Measurements from ENCODE around the gene AFF1.
A peak's percentile ranks its signal among the peaks of the same experiment; 100 is the strongest.

Gene AFF1

GRCh38 chr4:87105101-87105845, 170.5 kb downstream of the AFF1 start:
- no peaks in the 10 kb centered on the region for H3K27me3 ChIP-seq (ENCODE audit: control insufficient read depth in 2 of 2, insufficient read depth in 2 of 2, low read length in 2 of 2)
- no peaks in the 10 kb centered on the region for H3K9me3 ChIP-seq (ENCODE audit: control insufficient read depth in 2 of 2, low read length in 2 of 2)
- peaks cover 4 to 26% of the 10 kb centered on the region in 2 donors for H3K4me1 ChIP-seq (ENCODE audit: control insufficient read depth in 2 of 2, insufficient read depth in 2 of 2, low read length in 2 of 2)
- H3K36me3 ChIP-seq (ENCODE audit: control insufficient read depth in 2 of 2, insufficient read depth in 2 of 2, low read length in 2 of 2): peaks cover 19 to 30% of the 10 kb centered on the region in 2 donors
- H3K9ac ChIP-seq (ENCODE audit: low read depth in 1 of 2, low read length in 2 of 2): no peak overlapping the region
- peak overlapping the region in 1 of 2 donors; percentile 2 for H3K27ac ChIP-seq (ENCODE audit: low read depth in 2 of 2, low read length in 2 of 2)
- H3K4me3 ChIP-seq (ENCODE audit: low read length in 2 of 2): no peak overlapping the region

GRCh38 chr4:87108142-87108546, 173.3 kb downstream of the AFF1 start:
- Histone ChIP-seq H3K4me3 (ENCODE audit: low read length in 2 of 2) (no peak overlapping the region), H3K9me3 (ENCODE audit: control insufficient read depth in 2 of 2, low read length in 2 of 2) (no peaks in the 10 kb centered on the region), H3K27ac (ENCODE audit: low read depth in 2 of 2, low read length in 2 of 2) (peak overlapping the region in 1 of 2 donors; percentile 29), H3K27me3 (ENCODE audit: control insufficient read depth in 2 of 2, insufficient read depth in 2 of 2, low read length in 2 of 2) (no peaks in the 10 kb centered on the region), H3K4me1 (ENCODE audit: control insufficient read depth in 2 of 2, insufficient read depth in 2 of 2, low read length in 2 of 2) (peaks cover 4 to 23% of the 10 kb centered on the region in 2 donors), H3K9ac (ENCODE audit: low read depth in 1 of 2, low read length in 2 of 2) (no peak overlapping the region), H3K36me3 (ENCODE audit: control insufficient read depth in 2 of 2, insufficient read depth in 2 of 2, low read length in 2 of 2) (peaks cover 28 to 39% of the 10 kb centered on the region in 2 donors)

- Histone ChIP-seq H3K4me1 (ENCODE audit: control insufficient read depth in 2 of 2, insufficient read depth in 2 of 2, low read length in 2 of 2) (peaks cover 2 to 16% of the 10 kb centered on the region in 2 donors), H3K4me3 (ENCODE audit: low read length in 2 of 2) (no peak overlapping the region), H3K27ac (ENCODE audit: low read depth in 2 of 2, low read length in 2 of 2) (no peak overlapping the region), H3K36me3 (ENCODE audit: control insufficient read depth in 2 of 2, insufficient read depth in 2 of 2, low read length in 2 of 2) (peaks cover 32 to 48% of the 10 kb centered on the region in 2 donors), H3K9ac (ENCODE audit: low read depth in 1 of 2, low read length in 2 of 2) (no peak overlapping the region), H3K27me3 (ENCODE audit: control insufficient read depth in 2 of 2, insufficient read depth in 2 of 2, low read length in 2 of 2) (no peaks in the 10 kb centered on the region), H3K9me3 (ENCODE audit: control insufficient read depth in 2 of 2, low read length in 2 of 2) (no peaks in the 10 kb centered on the region)
These were observed 174.3 kb downstream of the AFF1 start for GRCh38 chr4:87109121-87109520.

- H3K9ac ChIP-seq (ENCODE audit: low read depth in 1 of 2, low read length in 2 of 2): no peak overlapping the region
- H3K9me3 ChIP-seq (ENCODE audit: control insufficient read depth in 2 of 2, low read length in 2 of 2): no peaks in the 10 kb centered on the region
- H3K27me3 ChIP-seq (ENCODE audit: control insufficient read depth in 2 of 2, insufficient read depth in 2 of 2, low read length in 2 of 2): no peaks in the 10 kb centered on the region
- no peak overlapping the region for H3K27ac ChIP-seq (ENCODE audit: low read depth in 2 of 2, low read length in 2 of 2)
- peaks cover 38 to 55% of the 10 kb centered on the region in 2 donors for H3K36me3 ChIP-seq (ENCODE audit: control insufficient read depth in 2 of 2, insufficient read depth in 2 of 2, low read length in 2 of 2)
- peaks cover 0 to 8% of the 10 kb centered on the region in 2 donors for H3K4me1 ChIP-seq (ENCODE audit: control insufficient read depth in 2 of 2, insufficient read depth in 2 of 2, low read length in 2 of 2)
- H3K4me3 ChIP-seq (ENCODE audit: low read length in 2 of 2): no peak overlapping the region
These were observed 175.1 kb downstream of the AFF1 start for GRCh38 chr4:87109945-87110344.

- H3K9me3 ChIP-seq (ENCODE audit: control insufficient read depth in 2 of 2, low read length in 2 of 2): no peaks in the 10 kb centered on the region
- no peak overlapping the region for H3K27ac ChIP-seq (ENCODE audit: low read depth in 2 of 2, low read length in 2 of 2)
- H3K4me3 ChIP-seq (ENCODE audit: low read length in 2 of 2): no peak overlapping the region
- H3K36me3 ChIP-seq (ENCODE audit: control insufficient read depth in 2 of 2, insufficient read depth in 2 of 2, low read length in 2 of 2): peaks cover 58 to 70% of the 10 kb centered on the region in 2 donors
- H3K9ac ChIP-seq (ENCODE audit: low read depth in 1 of 2, low read length in 2 of 2): no peak overlapping the region
- H3K4me1 ChIP-seq (ENCODE audit: control insufficient read depth in 2 of 2, insufficient read depth in 2 of 2, low read length in 2 of 2): no peaks in the 10 kb centered on the region
- no peaks in the 10 kb centered on the region for H3K27me3 ChIP-seq (ENCODE audit: control insufficient read depth in 2 of 2, insufficient read depth in 2 of 2, low read length in 2 of 2)
These were observed 177.3 kb downstream of the AFF1 start for GRCh38 chr4:87112063-87112462.

- Histone ChIP-seq H3K9ac (ENCODE audit: low read depth in 1 of 2, low read length in 2 of 2) (no peak overlapping the region), H3K9me3 (ENCODE audit: control insufficient read depth in 2 of 2, low read length in 2 of 2) (no peaks in the 10 kb centered on the region), H3K36me3 (ENCODE audit: control insufficient read depth in 2 of 2, insufficient read depth in 2 of 2, low read length in 2 of 2) (peaks cover 58 to 62% of the 10 kb centered on the region in 2 donors), H3K4me1 (ENCODE audit: control insufficient read depth in 2 of 2, insufficient read depth in 2 of 2, low read length in 2 of 2) (no peaks in the 10 kb centered on the region), H3K27ac (ENCODE audit: low read depth in 2 of 2, low read length in 2 of 2) (no peak overlapping the region), H3K27me3 (ENCODE audit: control insufficient read depth in 2 of 2, insufficient read depth in 2 of 2, low read length in 2 of 2) (no peaks in the 10 kb centered on the region), H3K4me3 (ENCODE audit: low read length in 2 of 2) (no peak overlapping the region)
These were observed 179.6 kb downstream of the AFF1 start for GRCh38 chr4:87114245-87115062.

GRCh38 chr4:87116231-87116630, 181.4 kb downstream of the AFF1 start:
- H3K27ac ChIP-seq (ENCODE audit: low read depth in 2 of 2, low read length in 2 of 2): no peak overlapping the region
- H3K4me1 ChIP-seq (ENCODE audit: control insufficient read depth in 2 of 2, insufficient read depth in 2 of 2, low read length in 2 of 2): peaks cover 9 to 10% of the 10 kb centered on the region in 2 donors
- no peaks in the 10 kb centered on the region for H3K27me3 ChIP-seq (ENCODE audit: control insufficient read depth in 2 of 2, insufficient read depth in 2 of 2, low read length in 2 of 2)
- H3K36me3 ChIP-seq (ENCODE audit: control insufficient read depth in 2 of 2, insufficient read depth in 2 of 2, low read length in 2 of 2): peaks cover 62 to 68% of the 10 kb centered on the region in 2 donors
- H3K9ac ChIP-seq (ENCODE audit: low read depth in 1 of 2, low read length in 2 of 2): no peak overlapping the region
- no peak overlapping the region for H3K4me3 ChIP-seq (ENCODE audit: low read length in 2 of 2)
- no peaks in the 10 kb centered on the region for H3K9me3 ChIP-seq (ENCODE audit: control insufficient read depth in 2 of 2, low read length in 2 of 2)

- Histone ChIP-seq H3K9ac (ENCODE audit: low read depth in 1 of 2, low read length in 2 of 2) (no peak overlapping the region), H3K4me3 (ENCODE audit: low read length in 2 of 2) (no peak overlapping the region), H3K9me3 (ENCODE audit: control insufficient read depth in 2 of 2, low read length in 2 of 2) (no peaks in the 10 kb centered on the region), H3K4me1 (ENCODE audit: control insufficient read depth in 2 of 2, insufficient read depth in 2 of 2, low read length in 2 of 2) (peaks cover 12 to 14% of the 10 kb centered on the region in 2 donors), H3K27me3 (ENCODE audit: control insufficient read depth in 2 of 2, insufficient read depth in 2 of 2, low read length in 2 of 2) (no peaks in the 10 kb centered on the region), H3K27ac (ENCODE audit: low read depth in 2 of 2, low read length in 2 of 2) (no peak overlapping the region), H3K36me3 (ENCODE audit: control insufficient read depth in 2 of 2, insufficient read depth in 2 of 2, low read length in 2 of 2) (peaks cover 61 to 63% of the 10 kb centered on the region in 2 donors)
These were observed 182.4 kb downstream of the AFF1 start for GRCh38 chr4:87117051-87117731.

GRCh38 chr4:87117732-87118075, 182.9 kb downstream of the AFF1 start:
- Histone ChIP-seq H3K27me3 (ENCODE audit: control insufficient read depth in 2 of 2, insufficient read depth in 2 of 2, low read length in 2 of 2) (no peaks in the 10 kb centered on the region), H3K4me1 (ENCODE audit: control insufficient read depth in 2 of 2, insufficient read depth in 2 of 2, low read length in 2 of 2) (peaks cover 12 to 14% of the 10 kb centered on the region in 2 donors), H3K36me3 (ENCODE audit: control insufficient read depth in 2 of 2, insufficient read depth in 2 of 2, low read length in 2 of 2) (peaks cover 58 to 60% of the 10 kb centered on the region in 2 donors), H3K9me3 (ENCODE audit: control insufficient read depth in 2 of 2, low read length in 2 of 2) (no peaks in the 10 kb centered on the region), H3K27ac (ENCODE audit: low read depth in 2 of 2, low read length in 2 of 2) (no peak overlapping the region), H3K9ac (ENCODE audit: low read depth in 1 of 2, low read length in 2 of 2) (no peak overlapping the region), H3K4me3 (ENCODE audit: low read length in 2 of 2) (no peak overlapping the region)

- no peaks in the 10 kb centered on the region for H3K27me3 ChIP-seq (ENCODE audit: control insufficient read depth in 2 of 2, insufficient read depth in 2 of 2, low read length in 2 of 2)
- H3K36me3 ChIP-seq (ENCODE audit: control insufficient read depth in 2 of 2, insufficient read depth in 2 of 2, low read length in 2 of 2): peaks cover 52 to 56% of the 10 kb centered on the region in 2 donors
- no peak overlapping the region for H3K27ac ChIP-seq (ENCODE audit: low read depth in 2 of 2, low read length in 2 of 2)
- H3K9ac ChIP-seq (ENCODE audit: low read depth in 1 of 2, low read length in 2 of 2): no peak overlapping the region
- H3K4me1 ChIP-seq (ENCODE audit: control insufficient read depth in 2 of 2, insufficient read depth in 2 of 2, low read length in 2 of 2): peaks cover 12 to 14% of the 10 kb centered on the region in 2 donors
- no peaks in the 10 kb centered on the region for H3K9me3 ChIP-seq (ENCODE audit: control insufficient read depth in 2 of 2, low read length in 2 of 2)
- H3K4me3 ChIP-seq (ENCODE audit: low read length in 2 of 2): no peak overlapping the region
These were observed 183.6 kb downstream of the AFF1 start for GRCh38 chr4:87118421-87118820.
